Astrocyte (in vitro differentiated cells and primary cell): ENCODE measurements around the gene ADGRB2. TPM values are rescaled to one million over a fixed set of nuclear protein-coding genes. Genes with fewer than 3 reads are reported as not detected.

Experiments
- DNase-seq: peaks from one replicate; pipeline ENCODE4 v3.0.0-alpha.2; 2010; ENCODE audit warnings: low read depth
- FAIRE-seq: peaks from 2 replicates; lab custom pipeline; 2011; peaks lifted over from hg19 to GRCh38; lab: Jason Lieb, UNC
- H2AFZ ChIP-seq: 2 replicates; pipeline ENCODE4 v1.6.0; 2012; ENCODE audit warnings: low read depth, low read length, inconsistent platforms
- H3K27ac ChIP-seq: 2 replicates; pipeline ENCODE4 v1.5.1; 2011; ENCODE audit warnings: low read depth, low read length, inconsistent platforms
- H3K27me3 ChIP-seq: 2 replicates; pipeline ENCODE4 v1.6.0; 2011; ENCODE audit warnings: low read length, inconsistent platforms; ENCODE audit not compliant: insufficient read depth
- H3K36me3 ChIP-seq: 2 replicates; pipeline ENCODE4 v1.5.1; 2011; ENCODE audit warnings: low read length, inconsistent platforms; ENCODE audit not compliant: insufficient read depth
- H3K4me1 ChIP-seq: 2 replicates; pipeline ENCODE4 v1.5.1; 2011; ENCODE audit warnings: low read length, inconsistent platforms; ENCODE audit not compliant: insufficient read depth
- H3K4me2 ChIP-seq: 2 replicates; pipeline ENCODE4 v1.6.0; 2012; ENCODE audit warnings: low read length, inconsistent platforms
- H3K4me3 ChIP-seq: 2 replicates; pipeline ENCODE4 v1.5.1; 2011; ENCODE audit warnings: low read depth, mild to moderate bottlenecking, low read length, inconsistent platforms; ENCODE audit not compliant: insufficient read depth
- H3K79me2 ChIP-seq: 2 replicates; pipeline ENCODE4 v1.6.0; 2012; ENCODE audit warnings: mild to moderate bottlenecking, low read length, inconsistent platforms; ENCODE audit not compliant: insufficient read depth
- H3K9ac ChIP-seq: 2 replicates; pipeline ENCODE4 v1.6.0; 2012; ENCODE audit warnings: mild to moderate bottlenecking, low read length, inconsistent platforms
- H3K9me3 ChIP-seq: 2 replicates; pipeline ENCODE4 v1.5.1; 2012; ENCODE audit warnings: low read depth, mild to moderate bottlenecking, low read length, inconsistent platforms; ENCODE audit not compliant: insufficient read depth
- H4K20me1 ChIP-seq: 2 replicates; pipeline ENCODE4 v1.6.0; 2012; ENCODE audit warnings: low read length, inconsistent platforms; ENCODE audit not compliant: insufficient read depth
- H3K27ac Mint-ChIP-seq: one replicate; pipeline ENCODE4 v1.8.0; 2021; ENCODE audit warnings: mild to moderate bottlenecking, mixed read lengths; ENCODE audit not compliant: unreplicated experiment
- H3K27me3 Mint-ChIP-seq: one replicate; pipeline ENCODE4 v1.8.0; 2021; ENCODE audit warnings: low read depth, mixed read lengths; ENCODE audit not compliant: unreplicated experiment
- H3K36me3 Mint-ChIP-seq: one replicate; pipeline ENCODE4 v1.8.0; 2021; ENCODE audit warnings: low read depth, mixed read lengths; ENCODE audit not compliant: unreplicated experiment
- H3K4me1 Mint-ChIP-seq: one replicate; pipeline ENCODE4 v1.8.0; 2021; ENCODE audit warnings: low read depth, mixed read lengths; ENCODE audit not compliant: unreplicated experiment
- H3K4me3 Mint-ChIP-seq: one replicate; pipeline ENCODE4 v1.8.0; 2021; ENCODE audit warnings: mild to moderate bottlenecking, moderate library complexity, mixed read lengths; ENCODE audit not compliant: unreplicated experiment
- H3K9me3 Mint-ChIP-seq: one replicate; pipeline ENCODE4 v1.8.0; 2021; ENCODE audit warnings: mild to moderate bottlenecking, mixed read lengths; ENCODE audit not compliant: unreplicated experiment
- CTCF ChIP-seq: IDR thresholded peaks from 2 replicates; pipeline ENCODE4 v1.5.1; 2011; ENCODE audit warnings: low read depth, mild to moderate bottlenecking, inconsistent platforms, low read length, moderate library complexity; ENCODE audit not compliant: insufficient read depth
- EZH2 ChIP-seq: IDR thresholded peaks from 2 replicates; pipeline ENCODE4 v1.6.1; 2012; ENCODE audit warnings: mild to moderate bottlenecking, low read length, inconsistent platforms; ENCODE audit not compliant: insufficient read depth
- total RNA-seq: library from RNA; stranded (reverse); gene quantifications from 2 replicates; pipeline ENCODE4 v1.2.1, GENCODE V29; 2021

Gene ADGRB2
- total RNA-seq, 1 donor from 2014 or later = 25.8 TPM

- no peak overlapping the region for H3K4me3 Mint-ChIP-seq
- no peak for DNase-seq
- H3K4me2 ChIP-seq = no peak overlapping the region
- no peak overlapping the region for H2AFZ ChIP-seq
- FAIRE-seq = no peak
- H3K36me3 Mint-ChIP-seq = no peaks in the 10 kb centered on the region
- no peak overlapping the region for H3K9ac ChIP-seq
- peaks cover 39% of the 10 kb centered on the region for H3K79me2 ChIP-seq
- H3K36me3 ChIP-seq = peaks cover 13% of the 10 kb centered on the region
- peaks cover 10% of the 10 kb centered on the region for H3K27me3 Mint-ChIP-seq
- H3K27ac ChIP-seq = no peak overlapping the region
- peaks cover 75% of the 10 kb centered on the region for H4K20me1 ChIP-seq
- H3K4me1 ChIP-seq = peaks cover 56% of the 10 kb centered on the region
- H3K9me3 ChIP-seq = no peaks in the 10 kb centered on the region
- no peak overlapping the region for H3K27ac Mint-ChIP-seq
- H3K9me3 Mint-ChIP-seq = no peaks in the 10 kb centered on the region
- no peaks in the 10 kb centered on the region for H3K27me3 ChIP-seq
- H3K4me3 ChIP-seq = no peak overlapping the region
- TF ChIP-seq EZH2 (no peak), CTCF (no peak)
- peaks cover 19% of the 10 kb centered on the region for H3K4me1 Mint-ChIP-seq
These were observed 28.0 kb upstream of the ADGRB2 start for GRCh38 chr1:31792116-31792515.

- Histone ChIP-seq H3K79me2 (peaks cover 31% of the 10 kb centered on the region), H3K27ac (no peak overlapping the region), H3K9ac (peak overlapping the region; percentile 16), H3K4me1 (peaks cover 47% of the 10 kb centered on the region), H3K27me3 (no peaks in the 10 kb centered on the region), H2AFZ (no peak overlapping the region), H4K20me1 (peaks cover 67% of the 10 kb centered on the region), H3K4me2 (no peak overlapping the region), H3K36me3 (peaks cover 13% of the 10 kb centered on the region), H3K4me3 (no peak overlapping the region), H3K9me3 (no peaks in the 10 kb centered on the region)
- Mint-ChIP-seq H3K4me1 (peaks cover 14% of the 10 kb centered on the region), H3K27me3 (peaks cover 10% of the 10 kb centered on the region), H3K9me3 (no peaks in the 10 kb centered on the region), H3K27ac (no peak overlapping the region), H3K4me3 (no peak overlapping the region), H3K36me3 (no peaks in the 10 kb centered on the region)
- no peak for TF ChIP-seq EZH2
- TF ChIP-seq CTCF = no peak
- FAIRE-seq = no peak
- DNase-seq = no peak
These were observed 27.2 kb upstream of the ADGRB2 start for GRCh38 chr1:31791131-31791858.

- FAIRE-seq = no peak
- Mint-ChIP-seq H3K4me1 (peaks cover 14% of the 10 kb centered on the region), H3K9me3 (no peaks in the 10 kb centered on the region), H3K27ac (no peak overlapping the region), H3K36me3 (no peaks in the 10 kb centered on the region), H3K4me3 (no peak overlapping the region), H3K27me3 (peaks cover 13% of the 10 kb centered on the region)
- no peak overlapping the region for H3K27ac ChIP-seq
- H3K36me3 ChIP-seq = peaks cover 13% of the 10 kb centered on the region
- H3K9ac ChIP-seq = peak overlapping the region; percentile 16
- TF ChIP-seq EZH2 = no peak
- TF ChIP-seq CTCF = no peak
- H3K27me3 ChIP-seq = no peaks in the 10 kb centered on the region
- H3K79me2 ChIP-seq = peaks cover 25% of the 10 kb centered on the region
- H2AFZ ChIP-seq = no peak overlapping the region
- H3K4me2 ChIP-seq = peak overlapping the region; percentile 97
- H3K4me1 ChIP-seq = peaks cover 41% of the 10 kb centered on the region
- DNase-seq = no peak
- no peak overlapping the region for H3K4me3 ChIP-seq
- H3K9me3 ChIP-seq = no peaks in the 10 kb centered on the region
- H4K20me1 ChIP-seq = peaks cover 61% of the 10 kb centered on the region
These were observed 26.5 kb upstream of the ADGRB2 start for GRCh38 chr1:31790641-31791091.
